ENCODE measurements around the gene SP2. TPM values are rescaled to one million over a fixed set of nuclear protein-coding genes. Genes with fewer than 3 reads are reported as not detected.

Gene SP2
- total RNA-seq, 1 donor from 2014 or later = 18.6 TPM

DNA sequence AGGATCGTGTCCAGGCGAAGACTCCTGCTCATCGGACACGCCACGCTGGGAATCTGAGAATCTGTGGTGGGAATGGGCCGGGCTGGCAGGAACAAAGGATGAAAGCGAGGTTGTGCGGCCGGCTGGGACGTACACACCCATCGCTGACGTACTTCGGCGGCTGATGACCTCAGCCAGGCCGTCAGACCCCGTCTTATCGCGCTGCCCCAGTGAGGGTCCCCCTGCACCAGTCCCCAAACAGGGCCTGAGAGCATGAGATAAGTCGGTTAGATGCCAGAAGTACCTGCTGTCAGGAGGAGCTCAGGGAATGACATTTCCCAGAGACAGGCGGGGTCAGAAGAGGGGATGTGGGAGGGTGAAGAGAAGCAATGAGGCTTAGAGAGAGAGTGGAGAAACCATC, 29.1 kb upstream of the SP2 start:
- Mint-ChIP-seq H3K9me3 (ENCODE audit: low read depth) (no peaks in the 10 kb centered on the region), H3K27me3 (peaks cover 63% of the 10 kb centered on the region), H3K27ac (no peak overlapping the region), H3K36me3 (ENCODE audit: insufficient read depth) (no peaks in the 10 kb centered on the region), H3K4me3 (ENCODE audit: low read depth) (no peak overlapping the region), H3K4me1 (ENCODE audit: low read depth) (no peaks in the 10 kb centered on the region)
- no peak for DNase-seq (ENCODE audit: low spot score, unreplicated experiment)
- TF ChIP-seq, protein P1, sequence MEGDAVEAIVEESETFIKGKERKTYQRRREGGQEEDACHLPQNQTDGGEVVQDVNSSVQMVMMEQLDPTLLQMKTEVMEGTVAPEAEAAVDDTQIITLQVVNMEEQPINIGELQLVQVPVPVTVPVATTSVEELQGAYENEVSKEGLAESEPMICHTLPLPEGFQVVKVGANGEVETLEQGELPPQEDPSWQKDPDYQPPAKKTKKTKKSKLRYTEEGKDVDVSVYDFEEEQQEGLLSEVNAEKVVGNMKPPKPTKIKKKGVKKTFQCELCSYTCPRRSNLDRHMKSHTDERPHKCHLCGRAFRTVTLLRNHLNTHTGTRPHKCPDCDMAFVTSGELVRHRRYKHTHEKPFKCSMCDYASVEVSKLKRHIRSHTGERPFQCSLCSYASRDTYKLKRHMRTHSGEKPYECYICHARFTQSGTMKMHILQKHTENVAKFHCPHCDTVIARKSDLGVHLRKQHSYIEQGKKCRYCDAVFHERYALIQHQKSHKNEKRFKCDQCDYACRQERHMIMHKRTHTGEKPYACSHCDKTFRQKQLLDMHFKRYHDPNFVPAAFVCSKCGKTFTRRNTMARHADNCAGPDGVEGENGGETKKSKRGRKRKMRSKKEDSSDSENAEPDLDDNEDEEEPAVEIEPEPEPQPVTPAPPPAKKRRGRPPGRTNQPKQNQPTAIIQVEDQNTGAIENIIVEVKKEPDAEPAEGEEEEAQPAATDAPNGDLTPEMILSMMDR (IDR thresholded peaks at IDR 0.05; ENCODE audit: unreplicated experiment) = no peak

DNA sequence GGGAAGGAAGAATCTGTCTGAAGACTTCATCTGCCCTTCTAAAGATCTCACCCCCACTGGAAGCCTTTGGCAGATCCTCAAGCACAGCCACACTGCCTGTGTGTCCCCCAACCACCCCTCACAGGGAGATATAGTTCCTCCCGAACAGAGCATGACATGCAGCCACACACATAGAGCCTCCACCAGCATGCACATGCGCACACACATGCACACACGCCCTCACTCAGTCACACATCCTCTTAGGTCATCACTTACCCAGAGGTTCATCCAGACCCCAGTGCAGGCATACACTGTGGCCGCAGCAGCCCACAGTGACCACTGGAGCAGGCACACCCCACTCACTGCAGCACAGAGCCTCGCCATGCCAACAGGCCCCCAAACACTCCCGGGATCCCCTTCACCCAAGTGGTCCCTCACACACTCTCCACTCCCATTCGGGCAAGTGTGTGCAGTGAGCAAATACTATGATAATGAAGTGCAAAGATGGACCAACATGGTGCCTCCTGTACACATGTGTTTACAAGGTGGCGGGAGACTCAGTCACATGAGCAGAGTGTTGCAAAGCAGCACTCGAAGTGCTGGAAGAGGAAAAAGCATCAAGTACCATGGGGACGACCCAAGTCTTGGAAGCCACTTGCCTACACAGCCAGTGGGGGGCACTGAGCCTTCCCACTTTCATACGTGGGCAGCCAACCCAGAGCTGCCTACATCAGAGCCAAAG, 28.1 kb upstream of the SP2 start:
- Mint-ChIP-seq H3K27me3 (peaks cover 68% of the 10 kb centered on the region), H3K4me1 (ENCODE audit: low read depth) (no peaks in the 10 kb centered on the region), H3K27ac (no peak overlapping the region), H3K9me3 (ENCODE audit: low read depth) (no peaks in the 10 kb centered on the region), H3K36me3 (ENCODE audit: insufficient read depth) (no peaks in the 10 kb centered on the region), H3K4me3 (ENCODE audit: low read depth) (no peak overlapping the region)
- DNase-seq (ENCODE audit: low spot score, unreplicated experiment) = no peak
- TF ChIP-seq, protein P1 (IDR thresholded peaks at IDR 0.05; ENCODE audit: unreplicated experiment) = no peak

DNA sequence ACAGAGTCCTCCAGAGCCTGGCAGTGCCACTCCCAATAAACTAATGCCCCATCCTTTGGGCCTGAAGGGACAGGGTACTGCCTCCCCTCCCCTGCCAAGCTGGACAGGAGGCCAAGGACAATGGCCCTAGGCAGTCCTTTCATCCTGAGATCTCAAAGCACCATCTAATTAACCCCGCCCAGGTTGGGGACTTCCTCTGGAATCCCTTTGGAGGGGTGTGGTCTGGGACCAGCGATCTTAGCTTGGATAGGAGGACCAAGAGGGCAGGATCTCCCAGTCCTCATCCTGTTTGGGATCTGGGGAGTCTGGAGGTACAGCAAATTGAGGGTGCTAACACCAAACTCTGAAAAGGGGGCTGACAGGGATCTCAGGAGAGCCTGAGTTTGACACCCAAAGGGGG, 26.9 kb upstream of the SP2 start:
- no peak for DNase-seq (ENCODE audit: low spot score, unreplicated experiment)
- H3K36me3 Mint-ChIP-seq (ENCODE audit: insufficient read depth) = no peaks in the 10 kb centered on the region
- H3K4me3 Mint-ChIP-seq (ENCODE audit: low read depth) = no peak overlapping the region
- TF ChIP-seq, protein P1 (IDR thresholded peaks at IDR 0.05; ENCODE audit: unreplicated experiment) = no peak
- no peaks in the 10 kb centered on the region for H3K9me3 Mint-ChIP-seq (ENCODE audit: low read depth)
- no peaks in the 10 kb centered on the region for H3K4me1 Mint-ChIP-seq (ENCODE audit: low read depth)
- no peak overlapping the region for H3K27ac Mint-ChIP-seq
- H3K27me3 Mint-ChIP-seq = peaks cover 77% of the 10 kb centered on the region

DNA sequence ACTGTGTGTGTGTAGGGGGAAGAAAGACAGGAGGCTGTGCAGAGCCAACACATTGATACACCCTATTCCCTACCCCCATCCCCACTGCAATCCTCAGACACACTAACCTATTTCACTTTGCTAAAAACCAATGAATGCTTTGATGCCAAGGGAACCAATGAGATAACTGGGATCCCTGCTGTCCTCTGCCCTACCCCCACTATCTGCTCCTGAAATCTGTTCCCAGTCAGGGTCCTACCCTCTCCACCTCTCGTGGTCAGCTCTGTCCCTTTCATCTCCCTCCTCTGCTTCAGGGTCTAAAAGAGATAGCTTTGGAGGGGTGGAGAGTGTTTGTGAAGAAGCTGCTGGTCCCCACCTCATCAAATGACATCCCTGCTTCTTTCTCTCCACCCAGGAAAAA, 26.0 kb upstream of the SP2 start:
- H3K9me3 Mint-ChIP-seq (ENCODE audit: low read depth) = no peaks in the 10 kb centered on the region

DNA sequence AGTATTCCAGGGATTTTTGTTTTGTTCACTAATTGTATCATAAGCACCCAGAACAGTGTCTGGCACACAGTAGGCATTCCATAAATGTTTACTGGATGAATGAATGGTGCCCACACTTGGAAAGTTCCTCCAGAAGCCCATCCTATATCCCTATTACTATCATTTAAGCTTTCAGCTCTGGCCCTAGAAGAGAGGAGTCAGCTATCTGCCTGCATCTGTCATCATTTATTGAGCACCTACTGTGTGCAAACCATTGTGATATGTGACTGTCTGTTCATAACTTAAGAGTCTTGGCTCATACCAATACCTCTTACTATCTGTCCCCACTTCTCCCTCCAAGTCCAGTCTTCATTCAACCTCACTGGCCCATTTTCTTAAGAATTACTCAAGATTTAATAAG, 25.0 kb upstream of the SP2 start:
- no peak for DNase-seq (ENCODE audit: low spot score, unreplicated experiment)
- Mint-ChIP-seq H3K27me3 (peaks cover 81% of the 10 kb centered on the region), H3K36me3 (ENCODE audit: insufficient read depth) (no peaks in the 10 kb centered on the region), H3K4me1 (ENCODE audit: low read depth) (no peaks in the 10 kb centered on the region), H3K9me3 (ENCODE audit: low read depth) (no peaks in the 10 kb centered on the region), H3K4me3 (ENCODE audit: low read depth) (no peak overlapping the region), H3K27ac (no peak overlapping the region)
- TF ChIP-seq, protein P1 (IDR thresholded peaks at IDR 0.05; ENCODE audit: unreplicated experiment) = no peak

More for the DNA sequence above, 26.0 kb upstream of the SP2 start:
- TF ChIP-seq, protein P1 (IDR thresholded peaks at IDR 0.05; ENCODE audit: unreplicated experiment) = no peak
- H3K4me1 Mint-ChIP-seq (ENCODE audit: low read depth) = no peaks in the 10 kb centered on the region
- H3K27ac Mint-ChIP-seq = no peak overlapping the region
- DNase-seq (ENCODE audit: low spot score, unreplicated experiment) = no peak
- peaks cover 81% of the 10 kb centered on the region for H3K27me3 Mint-ChIP-seq
- H3K36me3 Mint-ChIP-seq (ENCODE audit: insufficient read depth) = no peaks in the 10 kb centered on the region
- H3K4me3 Mint-ChIP-seq (ENCODE audit: low read depth) = no peak overlapping the region
